GM10266 (cell line): Measurements from ENCODE around the gene TEKT4.
A peak's percentile ranks its signal among the peaks of the same experiment; 100 is the strongest.

Experiments
- DNase-seq: peaks from one replicate; pipeline ENCODE4 v3.0.0; 2012; ENCODE audit errors: extremely low spot score
- TF ChIP-seq, protein P1 (sequence below): IDR thresholded peaks from 2 replicates; pipeline ENCODE4 v1.5.1; 2012; ENCODE audit warnings: mild to moderate bottlenecking, low read depth; ENCODE audit not compliant: control insufficient read depth, insufficient read depth; ENCODE audit errors: missing control alignments

TEKT4 gene

DNA sequence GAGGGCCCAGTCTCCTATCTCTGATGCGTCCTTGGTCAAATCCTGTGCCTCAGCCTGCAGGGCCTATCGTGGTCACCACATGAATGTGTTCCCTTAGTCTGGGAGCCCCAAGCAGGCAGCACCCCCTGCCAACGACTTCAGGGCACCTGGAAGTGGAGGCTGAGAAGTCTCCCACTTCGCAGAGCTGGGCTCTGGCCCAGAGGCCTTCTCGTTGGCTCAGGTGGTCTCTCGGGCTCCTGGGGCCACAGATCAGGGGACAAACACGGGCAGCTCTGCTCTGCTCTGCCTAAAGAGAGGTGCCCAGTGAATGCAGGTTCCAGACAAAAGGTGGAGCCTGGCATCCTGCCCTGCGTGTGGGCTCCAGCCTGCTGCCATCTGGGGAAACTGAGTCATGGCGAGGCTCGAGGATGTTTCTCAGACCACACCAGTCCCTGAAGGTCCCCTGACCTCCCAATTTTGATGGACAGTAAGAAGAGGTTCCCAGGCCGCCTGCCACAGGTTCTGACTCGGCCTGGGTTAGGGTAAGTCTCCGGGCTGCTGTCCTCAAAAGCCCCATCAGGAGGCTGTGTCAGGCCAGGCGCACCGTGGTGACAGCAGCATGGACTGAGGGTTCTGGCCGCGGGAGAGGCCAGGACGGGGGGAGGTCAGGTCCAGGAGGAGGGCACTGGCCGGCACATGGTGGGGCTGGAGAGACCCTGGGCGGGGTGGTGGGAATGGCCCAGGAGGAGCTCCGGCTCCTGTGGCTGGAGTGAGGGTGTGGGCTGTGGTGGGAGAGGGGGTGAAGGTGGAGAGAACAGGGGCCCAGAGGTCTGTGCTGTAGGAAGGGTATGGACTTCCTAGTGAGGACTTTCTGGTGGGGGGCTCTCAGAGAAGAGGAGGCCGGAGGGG is 1.4 kb upstream of the TEKT4 start:
- DNase-seq: no peak
- TF ChIP-seq, protein P1, sequence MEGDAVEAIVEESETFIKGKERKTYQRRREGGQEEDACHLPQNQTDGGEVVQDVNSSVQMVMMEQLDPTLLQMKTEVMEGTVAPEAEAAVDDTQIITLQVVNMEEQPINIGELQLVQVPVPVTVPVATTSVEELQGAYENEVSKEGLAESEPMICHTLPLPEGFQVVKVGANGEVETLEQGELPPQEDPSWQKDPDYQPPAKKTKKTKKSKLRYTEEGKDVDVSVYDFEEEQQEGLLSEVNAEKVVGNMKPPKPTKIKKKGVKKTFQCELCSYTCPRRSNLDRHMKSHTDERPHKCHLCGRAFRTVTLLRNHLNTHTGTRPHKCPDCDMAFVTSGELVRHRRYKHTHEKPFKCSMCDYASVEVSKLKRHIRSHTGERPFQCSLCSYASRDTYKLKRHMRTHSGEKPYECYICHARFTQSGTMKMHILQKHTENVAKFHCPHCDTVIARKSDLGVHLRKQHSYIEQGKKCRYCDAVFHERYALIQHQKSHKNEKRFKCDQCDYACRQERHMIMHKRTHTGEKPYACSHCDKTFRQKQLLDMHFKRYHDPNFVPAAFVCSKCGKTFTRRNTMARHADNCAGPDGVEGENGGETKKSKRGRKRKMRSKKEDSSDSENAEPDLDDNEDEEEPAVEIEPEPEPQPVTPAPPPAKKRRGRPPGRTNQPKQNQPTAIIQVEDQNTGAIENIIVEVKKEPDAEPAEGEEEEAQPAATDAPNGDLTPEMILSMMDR: no peak

DNA sequence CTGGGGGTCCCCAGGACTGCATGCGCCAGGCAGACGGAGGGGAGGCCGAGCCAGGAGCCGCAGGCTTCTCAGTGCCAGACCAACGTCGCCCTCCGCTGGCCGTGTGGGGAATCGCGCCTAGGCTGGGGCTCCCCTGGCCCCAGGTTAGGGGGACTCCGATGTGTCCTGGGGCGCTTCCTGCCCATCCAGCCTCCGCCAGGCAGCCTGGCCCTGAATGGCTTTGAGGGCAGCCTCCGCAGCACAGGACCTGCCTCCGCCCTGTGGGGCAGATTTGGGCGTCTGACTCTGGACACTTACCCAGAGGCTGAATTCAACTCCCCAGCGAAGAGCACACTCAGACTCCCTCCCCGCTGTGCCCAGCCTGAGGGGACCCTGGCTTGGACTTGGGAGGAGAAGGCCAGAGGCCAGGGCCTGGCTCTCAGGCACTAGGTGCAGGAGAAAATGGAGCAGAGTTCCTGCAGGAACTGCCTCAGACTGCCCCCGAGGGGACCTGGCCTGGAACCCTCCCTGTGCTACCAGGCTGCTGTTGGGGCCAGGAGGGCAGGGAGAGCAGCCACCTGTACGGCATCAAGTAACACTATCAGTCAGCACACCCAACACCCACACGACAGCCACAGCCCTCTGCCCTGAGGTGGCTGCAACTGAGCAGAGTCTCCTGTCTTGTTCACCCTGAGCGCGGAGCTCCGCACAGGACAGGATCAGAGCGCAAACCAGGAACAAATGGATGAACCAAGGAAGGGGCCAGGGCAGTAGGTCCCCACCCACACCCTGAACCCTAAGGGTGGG is 597 bp upstream of the TEKT4 start:
- TF ChIP-seq, protein P1: peak; percentile 74
- DNase-seq: peak; percentile 51

DNA sequence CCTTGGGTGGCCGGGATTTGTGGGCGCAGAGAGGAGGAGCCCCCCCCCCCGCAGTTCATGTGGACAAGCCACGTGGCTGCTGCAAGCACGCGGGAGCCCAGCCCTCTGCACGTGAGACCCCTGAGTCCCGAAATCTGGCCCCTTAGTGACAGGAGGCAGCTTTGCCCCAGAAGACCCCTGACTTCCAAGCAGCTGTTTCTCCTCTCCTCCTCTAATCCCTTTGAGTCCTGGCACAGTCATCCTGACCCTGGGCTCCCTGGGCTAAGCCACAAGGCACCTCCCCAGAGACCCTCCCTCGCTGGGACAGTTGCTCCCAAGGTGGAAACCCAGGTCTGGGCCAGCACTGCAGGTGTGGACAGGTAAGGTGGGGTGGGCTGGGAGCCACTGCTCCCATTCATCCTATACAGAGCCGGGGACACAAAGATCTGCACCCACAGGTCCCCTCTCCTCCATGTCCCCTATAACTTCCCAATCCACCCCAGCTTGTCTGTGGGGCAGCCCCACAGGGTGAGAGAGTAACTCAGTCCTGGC is 923 bp downstream of the TEKT4 start:
- TF ChIP-seq, protein P1: no peak
- DNase-seq: no peak

DNA sequence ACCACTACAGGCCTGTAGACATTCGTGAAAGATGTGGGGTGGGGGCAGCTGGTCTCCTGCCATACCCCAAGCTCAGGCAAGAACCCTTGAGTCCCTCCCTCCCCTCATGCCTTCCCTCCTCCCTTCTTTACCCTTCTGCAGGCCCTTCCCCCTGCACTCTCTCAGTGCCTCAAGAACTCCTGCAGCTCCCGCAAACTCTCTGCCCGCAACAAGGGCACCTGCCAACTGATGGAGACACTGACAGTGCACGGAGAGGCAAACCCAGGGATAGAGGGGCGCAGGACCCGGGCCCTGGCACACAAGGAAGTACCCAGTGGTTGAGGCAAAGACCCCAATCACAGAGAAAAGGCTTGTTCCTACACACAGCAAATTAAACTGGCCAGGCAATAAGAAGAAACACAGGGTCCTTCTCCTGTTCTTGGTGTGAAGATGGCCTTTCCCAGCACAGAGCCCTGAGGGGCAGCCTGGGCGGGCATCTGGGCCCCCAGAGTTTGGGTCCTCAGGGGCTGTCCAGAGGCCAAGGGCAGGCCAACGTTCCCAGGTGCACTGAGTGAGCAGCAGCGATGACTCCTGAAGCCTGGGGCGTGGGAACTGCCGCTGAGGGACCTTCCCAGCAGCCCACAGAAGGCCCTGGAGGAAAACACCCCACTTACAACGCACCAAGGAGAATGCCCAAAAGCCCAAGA is 1.6 kb downstream of the TEKT4 start:
- TF ChIP-seq, protein P1: no peak
- no peak for DNase-seq

DNA sequence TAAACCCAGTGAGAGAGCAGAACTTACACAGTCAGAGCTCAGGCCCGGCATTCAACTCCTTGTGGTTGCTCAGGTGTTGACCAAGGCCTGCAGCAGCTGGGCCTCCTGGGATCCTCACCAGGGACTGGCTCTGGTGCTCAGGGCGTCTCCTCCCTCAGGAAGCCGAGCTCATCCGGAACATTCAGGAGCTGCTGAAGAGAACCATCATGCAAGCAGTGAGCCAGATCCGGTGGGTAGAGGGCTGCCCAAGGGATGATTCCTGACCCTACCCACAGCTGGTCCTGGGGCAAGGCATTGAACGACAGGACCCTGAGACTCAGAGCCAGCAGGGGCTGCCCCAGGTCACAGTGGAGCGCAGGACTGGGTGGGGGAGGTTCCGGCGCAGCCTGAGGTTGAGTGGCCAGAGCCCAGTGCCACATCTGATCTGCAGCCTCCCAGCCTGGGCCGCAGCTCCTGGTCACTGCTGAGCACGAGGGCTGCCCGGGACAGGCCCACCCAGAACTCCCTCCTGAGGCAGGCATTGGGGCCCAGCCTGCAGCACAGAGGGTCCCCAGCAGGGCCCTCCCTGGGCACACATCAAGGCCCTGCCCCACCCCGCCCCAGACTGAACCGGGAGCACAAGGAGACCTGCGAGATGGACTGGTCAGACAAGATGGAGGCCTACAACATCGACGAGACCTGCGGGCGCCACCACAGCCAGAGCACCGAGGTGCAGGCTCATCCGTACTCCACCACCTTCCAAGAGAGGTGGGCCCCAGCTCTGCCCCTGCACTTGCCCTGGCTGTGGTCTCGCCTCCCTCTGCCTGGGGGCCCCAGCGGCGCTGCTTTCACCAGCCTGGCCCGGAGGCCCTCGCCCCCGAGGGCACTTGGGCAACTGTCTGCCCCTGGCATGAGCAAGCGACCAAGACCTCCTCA is 2.4 kb downstream of the TEKT4 start:
- TF ChIP-seq, protein P1: no peak
- DNase-seq: no peak

DNA sequence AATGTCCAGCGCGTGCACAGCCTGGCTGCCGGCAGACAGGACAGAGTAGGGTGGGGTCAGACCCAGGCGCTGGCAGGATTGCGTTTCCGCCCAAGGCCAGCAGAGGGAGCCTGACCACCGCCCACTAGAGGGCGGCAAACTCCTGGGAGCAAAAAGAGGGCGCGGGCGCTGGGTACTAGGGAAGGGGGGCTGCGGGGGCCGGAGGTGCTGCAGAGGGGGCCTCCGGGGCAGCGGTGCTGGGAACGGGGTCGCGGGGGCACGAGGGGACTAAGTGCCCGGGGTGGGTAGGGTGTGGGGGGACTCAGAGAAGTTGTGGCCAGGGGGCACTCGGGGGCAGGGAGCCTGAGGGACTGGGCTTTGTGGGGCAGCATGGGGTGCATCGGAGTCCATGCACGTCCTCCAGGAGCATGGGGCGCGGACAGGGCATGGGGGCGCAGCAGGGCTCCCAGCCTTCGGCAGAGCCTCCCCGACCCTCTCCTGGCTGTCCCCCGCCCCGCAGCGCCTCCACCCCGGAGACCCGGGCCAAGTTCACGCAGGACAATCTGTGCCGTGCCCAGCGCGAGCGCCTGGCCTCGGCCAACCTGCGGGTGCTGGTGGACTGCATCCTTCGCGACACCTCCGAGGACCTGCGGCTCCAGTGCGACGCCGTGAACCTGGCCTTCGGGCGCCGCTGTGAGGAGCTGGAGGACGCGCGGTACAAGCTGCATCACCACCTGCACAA is 3.2 kb downstream of the TEKT4 start:
- TF ChIP-seq, protein P1: peak; percentile 98
- DNase-seq: peak; percentile 89
